Hypothalamus (tissue), 51 donors: Measurements from ENCODE around the gene NDC1.

Experiments
- DNase-seq, 51 donors: peaks; one replicate each; lab custom pipeline; 2025; lab: John Stamatoyannopoulos, UW

NDC1 gene

DNA sequence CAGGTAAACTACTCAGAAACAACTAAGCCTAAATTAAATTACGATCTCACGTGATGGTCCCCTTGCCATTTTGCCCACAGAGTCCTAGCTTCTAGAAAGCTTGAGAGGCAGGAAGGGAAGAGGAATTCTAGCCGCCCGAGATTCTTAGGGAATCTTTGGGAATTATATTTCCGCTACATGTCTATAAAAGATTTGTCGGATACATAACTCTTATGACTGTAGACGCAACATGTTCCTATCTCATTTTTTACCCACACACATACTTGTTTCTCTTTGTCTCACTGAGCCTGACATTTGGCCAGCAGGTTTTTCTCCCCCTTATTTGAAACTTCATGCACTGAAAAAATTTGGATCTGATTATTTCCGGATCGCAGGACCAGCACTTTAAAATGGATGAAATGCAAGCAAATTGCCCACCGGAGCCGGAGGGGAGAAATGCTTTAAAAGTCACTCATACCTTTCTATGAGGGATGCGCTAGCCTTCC, 104.6 kb downstream of the NDC1 start:
- no peak for DNase-seq

DNA sequence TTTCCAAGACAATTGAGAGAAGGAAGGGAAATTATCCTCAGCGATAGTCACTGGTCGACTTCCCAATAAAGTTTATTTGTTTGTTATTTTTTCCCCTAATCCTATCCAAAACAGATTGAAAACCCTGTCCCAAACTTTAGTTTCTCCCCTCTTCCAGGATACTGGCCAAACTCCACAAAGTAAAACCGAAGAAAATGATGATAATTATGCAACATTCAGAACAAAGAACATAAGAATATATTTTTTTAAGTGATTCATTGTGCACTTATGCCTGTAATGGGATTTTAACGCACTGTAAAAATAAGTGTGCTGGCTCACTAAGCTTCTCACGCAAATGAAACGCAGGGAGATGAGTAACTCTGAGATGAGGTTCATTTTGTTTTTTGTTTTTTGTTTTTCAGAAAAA, 105.2 kb downstream of the NDC1 start:
- no peak for DNase-seq

DNA sequence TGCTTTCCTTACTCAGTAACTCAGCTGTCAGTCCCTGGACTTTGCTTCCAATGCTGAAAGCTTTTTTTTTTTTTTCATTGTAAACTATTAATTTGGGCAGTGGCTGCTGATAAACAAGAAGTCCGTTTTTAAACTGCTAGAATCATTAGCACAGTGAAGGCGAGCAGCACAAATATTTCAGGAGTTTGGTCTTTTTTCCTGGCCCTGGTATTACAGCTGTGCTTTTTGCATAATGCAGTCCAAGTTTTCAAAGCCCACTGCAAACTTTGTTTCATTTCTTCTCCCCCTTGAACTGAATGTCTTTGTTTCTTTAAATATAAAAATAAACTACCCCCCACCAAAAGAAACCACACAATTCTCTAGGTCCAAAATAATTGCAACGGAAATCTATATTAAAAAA, 105.7 kb downstream of the NDC1 start:
- DNase-seq, result no peak

GRCh38 chr1:53731779-53732305, 106.3 kb downstream of the NDC1 start:
- DNase-seq, result no peak

GRCh38 chr1:53731043-53731600, 107.0 kb downstream of the NDC1 start:
- DNase-seq, result no peak

- no peak for DNase-seq
Observed at GRCh38 chr1:53730224-53730865, 107.8 kb downstream of the NDC1 start.

- DNase-seq, result no peak
Observed at GRCh38 chr1:53729456-53730223, 108.5 kb downstream of the NDC1 start.

DNA sequence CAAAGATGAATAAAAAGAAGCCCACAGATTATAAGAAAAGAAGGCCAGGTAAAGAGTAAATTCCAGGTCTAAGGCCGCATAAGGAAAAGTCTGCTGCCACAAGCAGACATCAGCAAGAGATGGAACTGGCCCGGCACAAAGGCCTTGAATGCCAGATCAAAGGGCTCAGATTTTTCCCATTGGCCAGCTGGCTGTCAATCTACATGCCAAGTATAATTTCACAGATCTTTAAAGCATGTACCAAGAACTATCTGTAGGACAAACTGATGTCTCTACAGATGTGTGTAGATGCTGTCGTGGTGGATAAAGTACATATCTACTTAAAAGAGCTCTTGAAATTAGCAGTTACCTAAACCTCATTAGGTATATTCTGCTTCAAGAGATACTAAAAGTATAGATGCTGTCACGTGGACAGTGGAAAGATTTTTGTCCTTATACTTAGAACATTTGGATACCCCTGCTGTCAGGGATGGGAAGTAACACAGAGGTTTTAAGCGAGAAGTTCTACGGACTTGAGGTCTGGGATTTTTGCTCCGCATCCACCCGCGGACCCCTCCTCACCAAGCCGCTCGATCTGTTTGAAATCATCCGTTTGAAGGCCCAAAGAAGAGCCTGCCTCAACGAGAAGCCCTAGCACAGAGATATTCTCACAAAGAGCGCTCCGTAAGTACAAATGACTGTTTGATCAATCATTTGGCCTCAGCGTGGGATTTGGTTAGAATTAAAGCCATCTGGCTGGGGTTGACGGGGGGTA, 109.2 kb downstream of the NDC1 start:
- no peak for DNase-seq

DNA sequence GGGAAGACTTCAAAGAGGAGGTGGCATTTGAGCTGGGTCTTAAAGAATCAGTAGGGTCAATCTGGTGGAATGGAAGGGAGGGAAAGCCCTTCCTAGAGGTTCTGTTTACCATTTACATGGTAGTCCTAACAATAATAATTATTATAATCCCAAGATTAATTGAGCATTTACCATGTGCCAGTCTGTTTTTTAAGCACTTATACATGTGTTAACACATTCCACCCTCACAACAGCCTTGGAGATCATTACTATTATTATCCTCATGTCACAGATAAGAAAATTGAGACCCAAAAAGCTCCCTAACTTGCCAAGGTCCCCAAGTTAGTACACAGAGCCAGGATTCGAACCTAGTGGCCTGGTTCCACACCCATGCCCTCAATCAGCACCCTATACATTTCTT, 109.9 kb downstream of the NDC1 start:
- DNase-seq, result no peak

- no peak for DNase-seq
Observed at GRCh38 chr1:53727461-53728092, 110.5 kb downstream of the NDC1 start.

GRCh38 chr1:53726009-53726600, 112.0 kb downstream of the NDC1 start:
- no peak for DNase-seq

DNA sequence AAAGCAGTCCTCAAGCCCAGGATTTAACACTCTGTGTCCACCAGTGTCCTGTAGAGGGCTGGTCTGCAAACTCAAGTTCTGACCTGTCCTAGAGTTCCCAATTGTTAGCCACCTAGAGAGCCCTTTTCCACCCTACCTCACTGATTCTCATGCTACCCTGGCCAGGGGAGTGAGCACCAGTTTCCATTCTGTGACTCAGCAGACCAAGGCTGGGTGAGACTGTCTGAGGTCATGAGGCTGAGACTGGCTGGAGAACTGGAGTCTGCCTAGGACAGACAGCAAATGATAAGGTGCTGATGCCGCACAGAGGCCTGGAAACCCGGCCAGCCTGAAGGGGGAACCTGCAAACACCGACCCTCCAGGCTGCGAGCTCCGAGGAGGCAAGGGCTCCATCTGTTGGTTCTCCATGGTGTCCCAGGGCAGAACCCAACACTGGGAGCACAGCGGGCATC, 112.8 kb downstream of the NDC1 start:
- DNase-seq, result no peak

DNA sequence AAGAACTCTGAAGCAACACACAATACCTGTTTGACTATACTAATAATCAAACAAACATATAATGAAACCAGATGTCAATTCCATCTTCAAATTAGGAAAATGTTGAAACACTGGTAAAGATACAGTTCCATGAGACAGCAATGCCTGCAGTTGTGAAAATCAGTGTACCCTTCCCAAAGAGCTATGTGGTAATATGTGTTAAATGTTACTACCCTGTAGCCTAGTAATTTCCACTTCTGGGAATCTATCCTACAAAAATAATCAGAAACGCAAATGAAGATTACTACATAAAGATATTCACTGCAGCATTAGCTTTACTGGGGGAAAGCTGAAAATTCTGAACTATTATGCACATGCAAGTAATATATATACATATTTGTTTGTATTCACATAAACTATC, 116.1 kb downstream of the NDC1 start:
- DNase-seq, result no peak

DNA sequence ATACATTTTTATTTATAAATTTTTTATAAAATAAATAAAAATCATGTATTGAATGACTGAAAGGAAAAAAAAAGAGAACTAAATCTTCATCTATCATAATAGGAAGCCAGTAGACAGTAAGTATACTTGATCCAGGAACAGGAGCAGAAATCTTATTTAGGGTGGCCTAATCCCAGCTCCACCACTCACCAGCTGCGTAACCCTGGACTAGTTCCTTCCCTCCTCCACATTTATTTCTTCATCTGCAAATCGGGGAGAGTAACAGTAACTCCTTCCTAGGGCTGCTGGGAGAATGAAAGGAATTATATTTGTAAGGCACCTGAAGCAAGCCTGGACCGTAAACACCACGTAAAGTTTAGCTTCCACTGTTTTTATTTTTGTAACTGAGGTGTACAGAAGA, 117.0 kb downstream of the NDC1 start:
- DNase-seq, result no peak

DNA sequence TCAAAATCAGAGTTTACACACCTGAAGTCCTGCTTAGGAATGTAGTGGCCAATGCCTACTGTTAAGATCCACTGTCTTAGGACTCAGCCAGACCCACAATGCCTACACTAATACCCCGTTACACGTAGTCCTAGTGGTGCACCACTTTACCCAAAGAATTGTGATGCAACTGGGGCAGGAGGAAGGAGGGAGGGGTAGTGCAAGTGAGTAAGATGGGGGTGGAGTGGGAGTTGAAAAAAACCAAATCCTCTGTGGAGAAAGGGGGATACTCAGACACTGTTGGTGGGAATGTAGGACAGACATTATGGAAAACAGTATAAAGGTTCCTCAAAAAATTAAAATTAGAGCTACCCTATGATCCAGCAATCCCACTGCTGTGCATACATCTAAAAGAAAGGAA, 118.6 kb downstream of the NDC1 start:
- DNase-seq, result no peak

- no peak for DNase-seq
Observed at GRCh38 chr1:53718443-53718842, 119.7 kb downstream of the NDC1 start.

DNA sequence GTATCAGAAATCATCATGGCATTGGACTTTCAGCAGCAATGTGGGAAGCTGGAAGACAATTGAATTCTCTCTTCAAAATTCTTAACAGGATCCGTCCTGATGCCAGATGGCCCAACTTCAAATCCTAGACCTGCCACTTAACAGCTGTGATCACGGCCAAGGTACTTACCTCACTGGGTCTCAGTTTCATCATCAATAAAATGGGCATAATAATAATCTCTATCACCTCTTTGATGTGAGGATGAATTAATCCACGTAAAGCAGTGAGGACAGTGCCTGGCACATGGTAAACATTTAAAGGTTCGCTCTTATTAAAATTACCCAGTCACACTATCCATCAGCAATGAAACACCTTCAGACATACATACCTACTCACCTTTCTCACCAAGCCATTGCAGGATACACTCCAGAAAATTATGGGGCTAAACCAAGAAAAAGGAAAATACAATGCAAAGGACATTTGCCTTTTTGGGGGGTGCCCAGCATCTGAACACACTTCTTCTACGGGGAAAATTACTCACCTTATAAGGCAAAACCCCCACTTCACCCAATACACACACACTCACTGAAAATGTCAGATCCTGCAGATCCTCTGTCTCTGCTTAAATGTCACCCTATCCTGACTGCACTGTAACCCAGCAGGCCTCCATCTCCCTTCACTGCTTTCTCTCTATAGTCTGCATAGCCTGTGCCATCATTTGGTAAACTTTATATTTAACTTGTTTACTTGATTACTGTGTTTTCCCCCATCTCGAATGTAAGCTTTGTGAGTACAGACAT, 120.9 kb downstream of the NDC1 start:
- no peak for DNase-seq

- DNase-seq, result no peak
Observed at GRCh38 chr1:53716150-53716549, 121.9 kb downstream of the NDC1 start.

DNA sequence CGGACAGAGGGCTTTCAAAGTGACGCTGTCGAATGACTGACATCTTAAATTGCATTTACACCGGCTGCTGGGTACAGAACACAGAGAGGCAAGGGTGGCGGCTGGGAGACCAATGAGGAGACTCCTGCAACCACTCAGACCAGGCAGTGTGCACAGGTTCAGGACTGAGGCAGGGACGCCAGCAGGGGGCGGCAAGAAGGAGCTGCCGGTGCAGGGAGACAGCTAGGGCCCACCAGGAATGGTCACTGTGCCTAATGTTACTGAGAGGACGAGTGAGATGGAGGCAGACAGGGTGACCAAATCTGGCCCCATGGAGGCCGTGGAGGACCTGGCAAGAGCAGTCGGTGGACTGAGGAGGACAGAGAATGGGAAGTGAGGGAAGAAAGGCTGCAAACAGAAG, 122.6 kb downstream of the NDC1 start:
- no peak for DNase-seq
